Progenitor cell of endocrine pancreas (in vitro differentiated cells): ENCODE measurements around the gene PRKCZ. TPM values are rescaled to one million over a fixed set of nuclear protein-coding genes. Genes with fewer than 3 reads are reported as not detected.

Experiments
- DNase-seq: peaks from one replicate; pipeline ENCODE4 v3.0.0; 2021; ENCODE audit warnings: low spot score; ENCODE audit not compliant: unreplicated experiment
- H3K27ac Mint-ChIP-seq: 2 replicates; pipeline ENCODE4 v1.8.0; 2021; ENCODE audit warnings: mild to moderate bottlenecking, moderate library complexity, mixed read lengths
- H3K27me3 Mint-ChIP-seq: 2 replicates; pipeline ENCODE4 v1.8.0; 2021; ENCODE audit warnings: mixed read lengths
- H3K36me3 Mint-ChIP-seq: 2 replicates; pipeline ENCODE4 v1.8.0; 2022; ENCODE audit warnings: mixed read lengths; ENCODE audit not compliant: insufficient read depth
- H3K4me1 Mint-ChIP-seq: 2 replicates; pipeline ENCODE4 v1.8.0; 2021; ENCODE audit warnings: low read depth, mixed read lengths
- H3K4me3 Mint-ChIP-seq: 2 replicates; pipeline ENCODE4 v1.8.0; 2021; ENCODE audit warnings: low read depth, mild to moderate bottlenecking, moderate library complexity, mixed read lengths
- H3K9me3 Mint-ChIP-seq: 2 replicates; pipeline ENCODE4 v1.8.0; 2021; ENCODE audit warnings: low read depth, mixed read lengths
- total RNA-seq: library from RNA; stranded (reverse); gene quantifications from 2 replicates; pipeline ENCODE4 v1.2.1, GENCODE V29; 2021
- TF ChIP-seq, protein P1 (sequence below): fragments of 200-600 bp; sonication (generic); IDR thresholded peaks from one replicate; pipeline ENCODE4 v1.5.0; 2021; ENCODE audit warnings: antibody characterized with exemption, mild to moderate bottlenecking; ENCODE audit not compliant: unreplicated experiment

PRKCZ gene
- total RNA-seq, 1 donor from 2014 or later, result 71.5 TPM

- Mint-ChIP-seq H3K4me1 (no peaks in the 10 kb centered on the region), H3K27me3 (peaks cover 82% of the 10 kb centered on the region), H3K9me3 (no peaks in the 10 kb centered on the region), H3K4me3 (peak overlapping the region; percentile 17), H3K36me3 (no peaks in the 10 kb centered on the region), H3K27ac (peak overlapping the region; percentile 62)
- TF ChIP-seq, protein P1, sequence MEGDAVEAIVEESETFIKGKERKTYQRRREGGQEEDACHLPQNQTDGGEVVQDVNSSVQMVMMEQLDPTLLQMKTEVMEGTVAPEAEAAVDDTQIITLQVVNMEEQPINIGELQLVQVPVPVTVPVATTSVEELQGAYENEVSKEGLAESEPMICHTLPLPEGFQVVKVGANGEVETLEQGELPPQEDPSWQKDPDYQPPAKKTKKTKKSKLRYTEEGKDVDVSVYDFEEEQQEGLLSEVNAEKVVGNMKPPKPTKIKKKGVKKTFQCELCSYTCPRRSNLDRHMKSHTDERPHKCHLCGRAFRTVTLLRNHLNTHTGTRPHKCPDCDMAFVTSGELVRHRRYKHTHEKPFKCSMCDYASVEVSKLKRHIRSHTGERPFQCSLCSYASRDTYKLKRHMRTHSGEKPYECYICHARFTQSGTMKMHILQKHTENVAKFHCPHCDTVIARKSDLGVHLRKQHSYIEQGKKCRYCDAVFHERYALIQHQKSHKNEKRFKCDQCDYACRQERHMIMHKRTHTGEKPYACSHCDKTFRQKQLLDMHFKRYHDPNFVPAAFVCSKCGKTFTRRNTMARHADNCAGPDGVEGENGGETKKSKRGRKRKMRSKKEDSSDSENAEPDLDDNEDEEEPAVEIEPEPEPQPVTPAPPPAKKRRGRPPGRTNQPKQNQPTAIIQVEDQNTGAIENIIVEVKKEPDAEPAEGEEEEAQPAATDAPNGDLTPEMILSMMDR, result no peak
- no peak for DNase-seq
Observed at GRCh38 chr1:2018217-2019171, 31.7 kb upstream of the PRKCZ start.

- Mint-ChIP-seq H3K4me1 (no peaks in the 10 kb centered on the region), H3K4me3 (peak within 1 kb of the TSS; percentile 17), H3K9me3 (no peaks in the 10 kb centered on the region), H3K27me3 (peaks cover 83% of the 10 kb centered on the region), H3K27ac (peak within 1 kb of the TSS; percentile 62), H3K36me3 (no peaks in the 10 kb centered on the region)
- no peak for DNase-seq
- TF ChIP-seq, protein P1, result no peak
Observed at GRCh38 chr1:2019172-2019543, 31.1 kb upstream of the PRKCZ start, which contains the start of gene GABRD. GABRD (plus strand) TSS chr1:2019345; CDS start chr1:2019424, 79 bp downstream.

- Mint-ChIP-seq H3K36me3 (no peaks in the 10 kb centered on the region), H3K4me1 (no peaks in the 10 kb centered on the region), H3K9me3 (no peaks in the 10 kb centered on the region), H3K4me3 (no peak overlapping the region), H3K27me3 (peaks cover 77% of the 10 kb centered on the region), H3K27ac (no peak overlapping the region)
- peak; percentile 59 for DNase-seq
- TF ChIP-seq, protein P1, result no peak
Observed at GRCh38 chr1:2019571-2020309, 30.5 kb upstream of the PRKCZ start.

DNA sequence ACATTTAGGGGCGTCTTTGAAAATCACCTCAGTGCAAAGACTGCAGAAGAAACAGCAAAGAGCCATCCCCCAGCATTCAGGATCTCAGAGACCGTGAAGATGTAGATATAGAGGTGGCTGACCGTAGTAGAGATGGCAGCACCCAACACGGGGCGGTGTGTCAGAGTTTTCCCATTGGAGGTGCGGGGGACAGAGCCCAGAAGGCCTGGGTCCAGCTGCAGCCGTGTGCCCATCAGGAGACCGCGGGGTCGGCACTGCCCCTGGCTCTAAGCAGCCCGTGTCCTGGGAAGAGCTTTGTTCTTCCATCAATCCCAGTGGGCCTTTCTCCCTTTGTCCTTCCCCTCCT lies 29.9 kb upstream of the PRKCZ start:
- H3K4me1 Mint-ChIP-seq, result no peaks in the 10 kb centered on the region
- H3K27me3 Mint-ChIP-seq, result peaks cover 71% of the 10 kb centered on the region
- no peak overlapping the region for H3K27ac Mint-ChIP-seq

GRCh38 chr1:2021550-2021949 lies 28.7 kb upstream of the PRKCZ start:
- no peak overlapping the region for H3K4me3 Mint-ChIP-seq
- TF ChIP-seq, protein P1, result no peak

More for the DNA sequence above, 29.9 kb upstream of the PRKCZ start:
- TF ChIP-seq, protein P1, result no peak
- Mint-ChIP-seq H3K36me3 (no peaks in the 10 kb centered on the region), H3K4me3 (no peak overlapping the region), H3K9me3 (no peaks in the 10 kb centered on the region)
- DNase-seq, result no peak

More at GRCh38 chr1:2021550-2021949, 28.7 kb upstream of the PRKCZ start:
- no peak overlapping the region for H3K27ac Mint-ChIP-seq
- DNase-seq, result no peak
- H3K4me1 Mint-ChIP-seq, result no peaks in the 10 kb centered on the region
- H3K27me3 Mint-ChIP-seq, result peaks cover 59% of the 10 kb centered on the region
- H3K9me3 Mint-ChIP-seq, result no peaks in the 10 kb centered on the region
- H3K36me3 Mint-ChIP-seq, result no peaks in the 10 kb centered on the region
